Activated CD4-positive, alpha-beta T cell treated with anti-CD3 and anti-CD28 coated beads, Interleukin-2, amount 50 U/mL, for 16 hours (primary cell): Measurements from ENCODE around the gene APH1B.
"Not testable (repeated sequence)": the region's sequence is repeated elsewhere in the genome, so short reads cannot be mapped to it uniquely, and the experiment has no call there.

Experiments used
- DNase-seq: peaks from one replicate; pipeline ENCODE4 v3.0.0-alpha.2; 2020

Gene APH1B

DNA sequence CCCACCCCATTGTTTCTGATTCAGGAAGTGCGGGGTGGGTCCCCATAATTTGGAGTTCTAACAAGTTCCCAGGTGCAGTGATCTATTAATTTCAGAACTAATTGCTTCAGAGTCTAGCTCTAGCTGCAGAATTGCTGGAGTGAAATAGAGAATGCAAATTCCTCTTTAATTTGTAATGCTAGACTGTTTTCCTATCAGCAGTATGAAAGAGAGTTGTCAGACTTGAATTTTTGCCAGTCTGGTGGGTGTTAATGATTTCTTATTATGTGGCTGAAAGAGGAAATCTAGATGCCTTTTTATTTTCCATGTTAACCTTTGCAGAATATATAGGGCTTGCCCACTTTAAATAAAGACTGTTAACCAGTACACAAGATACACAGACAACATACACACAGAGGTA, 23.7 kb downstream of the APH1B start:
- DNase-seq: no peak

DNA sequence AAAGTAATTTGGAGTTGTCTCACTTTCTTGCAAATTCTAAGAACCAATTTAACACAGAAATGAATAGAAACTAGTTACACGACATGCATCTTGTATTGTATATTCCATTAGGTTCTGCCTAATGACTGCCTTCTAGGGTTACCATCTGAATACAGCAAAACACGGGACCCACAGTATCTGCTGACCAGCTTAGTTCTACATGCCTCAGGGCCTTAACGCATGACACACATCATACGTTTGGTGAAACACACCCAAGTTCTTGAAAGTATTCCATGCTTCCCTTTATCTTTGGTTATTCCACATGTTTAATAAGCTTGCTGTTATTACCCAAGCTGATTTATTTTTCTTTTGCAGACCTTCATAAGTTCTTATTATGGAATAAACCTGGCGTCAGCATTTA, 27.9 kb downstream of the APH1B start:
- DNase-seq: no peak

DNA sequence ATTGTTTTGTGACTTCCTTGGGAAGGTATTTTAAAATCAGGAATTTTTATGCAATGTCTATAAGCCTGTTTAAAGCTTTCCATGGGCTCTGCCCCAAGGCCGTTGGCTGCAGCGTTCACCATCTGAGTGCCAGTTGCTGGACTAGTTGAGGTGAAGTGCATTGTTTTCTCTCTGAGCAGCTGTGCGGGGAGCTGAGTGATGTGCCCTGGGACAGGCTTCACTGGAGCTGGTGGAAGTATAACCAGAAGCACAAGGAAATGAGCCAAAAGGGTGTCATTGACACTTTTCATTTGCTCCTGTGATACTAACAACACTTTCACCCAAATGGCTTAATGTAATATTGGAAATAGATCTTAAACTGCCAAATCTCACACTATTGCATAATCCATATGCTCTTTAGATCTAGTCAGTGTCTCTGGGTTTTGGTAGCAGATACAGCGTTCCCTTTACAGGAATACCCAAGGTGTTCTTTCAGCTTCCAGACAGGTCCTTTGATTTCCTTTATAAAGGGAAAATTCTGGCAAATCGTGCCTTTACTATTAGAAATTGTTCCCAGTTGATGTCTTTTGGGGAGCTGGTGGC, 29.2 kb downstream of the APH1B start:
- DNase-seq: no peak

DNA sequence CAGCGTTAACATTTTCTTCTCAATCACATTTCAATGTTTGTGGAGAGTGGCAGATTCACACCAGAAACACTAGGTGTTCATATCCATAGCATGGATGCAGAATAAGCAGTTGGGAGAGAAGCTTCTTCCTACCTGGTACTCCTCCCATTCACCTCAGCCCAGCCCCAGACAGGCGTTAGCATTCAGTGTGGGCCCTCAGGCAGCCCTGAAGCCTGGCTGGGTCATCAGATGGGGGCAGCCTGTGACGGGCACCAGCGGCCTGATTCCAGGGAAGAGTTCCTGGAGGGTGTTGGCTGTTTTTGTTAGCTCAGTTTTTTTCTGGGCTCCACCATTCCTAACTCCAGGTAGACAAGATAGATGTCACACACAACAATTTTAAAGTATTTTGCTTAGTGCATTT, 31.1 kb downstream of the APH1B start:
- DNase-seq: no peak

DNA sequence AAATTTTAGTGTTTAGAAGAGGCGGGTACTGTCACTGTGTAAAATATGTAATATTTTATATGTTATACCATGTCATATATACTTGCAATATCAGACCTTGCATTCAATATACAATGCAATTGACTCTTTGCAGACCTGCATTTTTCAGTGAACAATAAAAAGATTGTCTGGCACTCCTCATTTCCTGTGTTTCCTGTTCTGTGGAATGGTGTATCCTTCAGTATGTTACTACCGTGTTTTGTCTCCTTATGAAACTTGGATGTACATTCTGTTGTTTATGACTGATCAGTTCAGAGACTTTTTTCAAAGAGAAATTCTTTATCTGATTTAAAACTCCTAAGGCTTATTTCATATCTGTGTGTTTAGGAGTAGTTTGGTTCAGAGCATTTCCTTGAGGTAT, 31.5 kb downstream of the APH1B start:
- no peak for DNase-seq

DNA sequence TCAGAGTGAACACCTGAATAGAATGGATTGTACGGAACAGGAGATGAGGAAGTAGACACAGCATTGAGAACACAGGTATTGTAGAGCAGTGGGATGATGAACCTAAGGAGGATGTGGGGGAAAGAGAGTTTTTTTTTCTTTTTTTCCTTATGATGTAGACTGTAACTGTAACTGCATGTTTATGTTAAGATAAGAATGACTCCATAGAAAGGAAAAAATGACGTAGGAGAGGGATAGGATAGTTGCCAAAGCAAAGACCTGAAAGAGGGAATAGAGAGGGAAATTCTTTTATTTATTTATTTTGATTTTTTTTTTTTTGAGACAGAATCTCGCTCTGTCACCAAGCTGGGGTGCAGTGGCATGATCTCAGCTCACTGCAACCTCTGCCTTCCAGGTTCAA, 33.2 kb downstream of the APH1B start:
- no peak for DNase-seq

DNA sequence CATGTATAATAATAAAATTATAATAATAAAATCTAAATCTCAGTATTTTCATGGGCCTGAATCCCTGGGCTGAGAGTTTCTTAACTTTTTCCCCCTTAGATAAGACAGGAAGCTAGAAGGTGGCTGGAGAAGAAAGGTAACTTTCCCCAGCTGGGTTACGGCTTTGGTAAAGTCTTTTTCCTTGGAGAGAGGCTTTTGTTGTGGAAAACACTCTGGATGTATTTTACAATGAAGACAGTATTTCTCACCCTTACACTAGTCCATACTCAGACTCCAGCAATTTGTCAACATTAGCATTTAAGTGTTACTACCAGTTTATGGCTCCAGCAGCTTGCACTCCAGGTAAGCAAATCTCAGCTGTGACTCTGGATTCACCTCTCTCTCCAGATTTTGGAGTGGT, 34.9 kb downstream of the APH1B start:
- no peak for DNase-seq

DNA sequence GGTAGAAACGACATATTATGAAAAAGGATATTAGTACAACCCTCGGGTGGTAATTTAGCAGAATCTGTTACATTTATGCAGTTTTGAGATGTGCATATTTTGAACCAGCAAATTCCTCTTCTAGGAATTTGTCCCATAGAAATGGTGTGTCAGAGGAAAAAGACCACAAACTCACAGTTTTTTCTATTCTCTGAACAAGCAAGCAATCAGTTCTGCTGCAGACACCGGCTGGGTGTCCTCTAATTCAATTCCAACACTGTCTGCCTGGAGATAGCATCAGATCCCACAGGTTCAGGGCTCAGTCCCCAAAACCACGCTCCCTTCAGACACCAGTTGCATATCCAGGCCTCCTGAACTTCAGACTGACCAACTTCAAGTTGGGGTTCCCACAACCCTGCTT, 36.4 kb downstream of the APH1B start:
- DNase-seq: no peak

DNA sequence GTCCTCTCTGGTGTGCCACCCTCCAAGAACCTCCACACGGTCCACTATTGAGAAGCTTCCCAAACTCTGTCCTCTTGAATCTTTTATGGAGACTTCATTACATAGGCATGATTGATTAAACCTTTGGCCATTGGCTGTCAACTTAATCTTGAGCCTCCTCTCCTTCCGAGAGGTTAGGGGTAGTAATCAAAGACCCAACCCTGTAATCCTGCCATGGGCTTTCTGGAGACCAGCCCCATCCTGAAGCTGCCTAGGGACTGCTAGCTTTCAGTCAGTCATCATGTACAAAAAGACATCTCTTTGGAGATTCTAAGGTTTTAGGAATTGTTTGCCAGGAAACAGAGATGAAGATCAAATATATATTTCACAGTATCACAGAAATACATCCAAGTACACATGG, 37.0 kb downstream of the APH1B start:
- DNase-seq: no peak

DNA sequence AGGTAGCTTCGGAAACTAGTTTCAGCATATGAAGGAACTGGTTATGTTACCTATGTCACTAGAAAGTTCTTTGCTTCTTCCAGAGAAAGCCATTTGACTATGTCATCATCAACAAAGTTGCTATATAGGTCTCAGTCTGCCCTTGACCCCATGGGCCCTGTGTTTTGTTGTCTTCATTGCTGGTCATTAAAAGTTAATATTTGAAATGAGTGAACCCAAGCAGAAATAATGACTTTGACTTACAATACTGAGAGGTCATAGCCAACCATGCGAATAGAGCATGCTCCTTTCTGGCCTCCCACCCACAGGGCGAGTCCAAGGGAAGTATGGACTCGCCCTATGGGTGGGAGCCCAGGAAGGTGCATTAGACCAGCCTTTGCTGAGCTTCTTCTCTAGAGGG, 40.9 kb downstream of the APH1B start:
- DNase-seq: no peak

DNA sequence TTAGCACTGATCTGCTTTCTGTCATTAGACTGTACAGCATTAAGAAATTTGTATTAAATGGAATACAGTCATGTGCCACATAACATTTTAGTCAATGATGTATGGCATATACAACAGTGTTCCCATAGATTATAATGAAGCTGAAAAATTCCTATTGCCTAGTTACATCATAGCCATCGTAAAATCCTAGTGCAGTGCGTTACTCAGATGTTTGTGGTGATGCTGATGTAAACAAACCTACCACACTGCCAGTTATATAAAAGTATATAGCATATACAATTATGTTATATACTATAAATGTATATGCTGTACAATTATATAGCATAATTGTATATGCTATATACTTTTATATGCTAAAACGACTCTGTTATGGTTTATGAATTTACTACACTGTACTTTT, 41.7 kb downstream of the APH1B start:
- no peak for DNase-seq

DNA sequence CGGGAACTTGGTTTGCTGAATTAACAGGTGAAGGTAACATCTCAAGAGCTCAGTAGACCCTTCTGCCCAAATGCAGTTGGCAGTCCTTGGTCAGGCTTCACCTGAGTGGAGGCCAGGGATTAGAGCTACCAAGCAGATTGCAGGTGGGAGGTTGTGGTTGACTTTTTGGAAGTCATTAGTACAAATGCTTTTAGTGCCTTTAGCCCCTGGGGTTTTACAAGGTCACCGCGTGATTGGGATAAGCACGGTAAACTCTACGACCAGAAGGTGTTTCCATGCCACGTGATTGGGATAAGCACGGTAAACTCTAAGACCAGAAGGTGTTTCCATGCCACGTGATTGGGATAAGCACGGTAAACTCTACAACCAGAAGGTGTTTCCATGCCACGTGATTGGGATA, 43.0 kb downstream of the APH1B start:
- not testable (repeated sequence) for DNase-seq

DNA sequence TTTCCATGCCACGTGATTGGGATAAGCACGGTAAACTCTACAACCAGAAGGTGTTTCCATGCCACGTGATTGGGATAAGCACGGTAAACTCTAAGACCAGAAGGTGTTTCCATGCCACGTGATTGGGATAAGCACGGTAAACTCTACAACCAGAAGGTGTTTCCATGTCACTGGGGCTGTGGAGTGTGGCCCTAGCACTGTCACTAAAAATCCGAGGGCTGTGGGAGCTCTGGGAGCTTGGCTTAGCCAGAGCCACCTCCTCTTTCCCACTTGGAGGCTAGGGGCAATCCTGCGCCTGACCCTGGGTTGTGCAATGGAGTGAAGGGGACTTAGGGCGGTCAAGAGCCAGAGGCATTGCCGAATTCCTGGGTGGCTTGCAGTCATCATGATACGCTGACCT, 43.6 kb downstream of the APH1B start:
- DNase-seq: not testable (repeated sequence)

DNA sequence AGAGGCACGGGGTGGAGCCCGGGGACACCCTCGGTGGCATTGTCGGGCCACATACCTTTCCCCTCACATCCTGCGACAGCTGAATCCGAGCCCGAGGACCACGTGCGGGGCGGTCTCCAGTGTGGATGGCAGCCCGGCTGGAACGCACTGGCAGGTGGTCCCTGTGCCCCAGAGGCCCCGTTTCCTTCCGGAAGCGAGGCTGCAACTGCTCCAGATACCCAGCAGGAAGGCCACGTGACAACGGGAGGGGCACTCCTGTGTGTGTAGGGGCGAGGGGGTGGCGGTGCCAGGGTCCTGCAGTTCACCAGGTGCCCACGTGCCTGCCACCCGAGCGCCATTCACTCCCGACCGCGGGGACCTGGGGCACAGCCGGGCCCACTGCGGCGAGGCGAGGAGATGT, 44.1 kb downstream of the APH1B start:
- no peak for DNase-seq

DNA sequence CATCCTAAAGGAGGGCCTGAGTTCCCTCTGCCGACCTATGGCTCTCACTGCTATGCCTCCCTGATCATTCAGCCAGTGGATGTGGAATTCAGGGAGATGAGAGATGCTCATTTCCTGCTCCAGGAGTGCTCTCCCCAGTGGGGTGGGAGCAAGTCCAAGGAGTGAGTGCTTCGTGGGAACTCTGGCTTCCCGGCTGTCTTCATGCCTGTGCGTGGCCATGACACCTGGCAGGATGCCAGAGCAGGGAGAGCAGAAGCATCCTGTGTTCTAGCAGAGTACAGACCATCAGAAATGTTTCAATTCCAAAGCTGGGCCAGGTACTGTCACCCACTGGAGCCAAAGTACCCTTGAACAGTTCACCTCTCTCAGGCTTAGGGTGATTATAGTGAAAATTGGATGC, 45.1 kb downstream of the APH1B start:
- no peak for DNase-seq

DNA sequence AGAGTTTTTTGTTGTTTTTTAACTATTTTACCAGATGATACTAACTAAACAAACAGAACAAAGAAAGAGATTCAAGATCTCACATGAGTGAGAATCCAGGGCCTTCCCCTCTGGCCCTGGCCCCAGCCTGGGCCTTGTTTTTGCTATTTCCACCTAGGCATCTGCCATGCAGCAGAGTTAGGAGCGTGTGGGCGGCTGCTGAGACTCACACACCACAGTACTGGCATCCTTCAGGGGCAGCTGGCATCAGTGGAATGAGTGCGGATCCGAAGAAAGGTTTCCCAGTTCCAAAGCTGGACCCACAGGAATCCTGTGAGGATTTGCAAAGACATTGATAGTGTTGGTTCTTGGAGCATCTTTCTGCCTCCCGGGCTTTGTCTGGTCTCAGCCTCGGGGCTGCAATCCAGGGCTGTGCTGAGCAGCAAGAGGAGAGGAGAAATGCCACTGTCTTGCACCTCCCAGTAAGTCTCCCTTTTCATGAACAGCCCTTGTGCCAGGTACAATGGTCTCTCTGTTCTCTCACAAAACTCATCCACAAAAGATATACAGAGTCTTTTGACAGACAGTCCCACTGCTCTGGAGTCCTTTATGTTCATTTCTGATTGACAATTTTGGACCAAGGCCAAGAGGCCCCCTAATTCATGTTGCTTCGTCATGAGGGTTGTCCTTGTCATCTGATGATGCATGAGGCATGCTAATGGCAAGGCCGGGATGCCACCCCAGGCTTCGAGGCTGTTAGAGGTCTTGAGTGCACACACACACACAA, 46.6 kb downstream of the APH1B start:
- no peak for DNase-seq

DNA sequence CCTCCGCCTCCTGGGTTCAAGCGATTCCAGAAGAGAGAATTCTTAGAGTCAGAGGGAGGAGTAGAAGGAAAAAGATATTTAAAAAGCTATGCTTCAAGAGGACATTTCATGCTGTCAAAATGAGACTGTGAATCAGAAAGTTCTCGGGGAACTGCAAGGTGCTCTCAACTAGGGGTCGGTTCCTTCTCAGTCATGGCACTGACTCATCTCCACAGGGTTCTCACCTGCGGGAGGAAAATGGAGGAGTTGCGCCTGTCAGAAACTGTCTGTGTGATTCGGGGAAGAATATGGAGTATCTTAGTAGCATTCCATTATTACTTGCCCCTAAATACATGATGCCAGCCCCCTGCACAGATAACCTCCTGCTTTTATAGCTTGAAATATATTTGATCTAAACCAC, 47.4 kb downstream of the APH1B start:
- DNase-seq: peak; percentile 25

DNA sequence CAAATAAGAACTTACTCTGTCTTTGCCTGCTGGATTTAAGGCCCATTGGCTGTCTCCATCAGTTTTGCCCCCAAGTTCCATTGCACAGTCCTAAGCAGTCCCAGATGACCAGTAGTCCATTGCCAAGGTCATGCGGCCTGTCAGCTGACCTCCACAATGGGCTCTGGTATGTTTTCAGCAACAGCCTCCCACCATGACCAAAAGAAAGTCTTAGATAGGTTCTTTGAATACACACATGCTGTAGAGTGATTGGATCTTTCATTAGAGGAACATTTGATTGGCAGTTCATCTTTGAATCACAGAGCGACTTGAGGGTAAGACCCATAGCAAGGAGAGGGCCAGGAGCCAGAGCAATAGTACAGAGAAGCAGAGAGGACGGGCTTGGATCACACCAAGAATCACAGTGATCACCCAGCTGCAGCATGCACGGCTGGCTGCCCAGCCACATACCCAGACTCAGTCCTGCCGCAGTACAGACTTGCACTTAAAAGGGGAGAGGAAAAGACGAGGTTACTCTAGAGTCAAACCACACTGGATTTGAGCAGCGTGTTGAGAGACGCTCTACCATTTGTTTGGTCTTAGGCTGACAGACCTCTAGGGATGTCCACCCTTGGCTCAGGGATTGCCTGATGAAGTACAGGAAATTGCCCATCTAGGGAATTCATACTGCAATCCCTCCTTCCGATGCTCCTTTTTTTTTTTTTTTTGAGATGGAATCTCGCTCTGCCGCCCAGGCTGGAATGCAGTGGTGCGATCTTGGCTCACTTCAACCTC, 50.4 kb downstream of the APH1B start:
- DNase-seq: no peak

DNA sequence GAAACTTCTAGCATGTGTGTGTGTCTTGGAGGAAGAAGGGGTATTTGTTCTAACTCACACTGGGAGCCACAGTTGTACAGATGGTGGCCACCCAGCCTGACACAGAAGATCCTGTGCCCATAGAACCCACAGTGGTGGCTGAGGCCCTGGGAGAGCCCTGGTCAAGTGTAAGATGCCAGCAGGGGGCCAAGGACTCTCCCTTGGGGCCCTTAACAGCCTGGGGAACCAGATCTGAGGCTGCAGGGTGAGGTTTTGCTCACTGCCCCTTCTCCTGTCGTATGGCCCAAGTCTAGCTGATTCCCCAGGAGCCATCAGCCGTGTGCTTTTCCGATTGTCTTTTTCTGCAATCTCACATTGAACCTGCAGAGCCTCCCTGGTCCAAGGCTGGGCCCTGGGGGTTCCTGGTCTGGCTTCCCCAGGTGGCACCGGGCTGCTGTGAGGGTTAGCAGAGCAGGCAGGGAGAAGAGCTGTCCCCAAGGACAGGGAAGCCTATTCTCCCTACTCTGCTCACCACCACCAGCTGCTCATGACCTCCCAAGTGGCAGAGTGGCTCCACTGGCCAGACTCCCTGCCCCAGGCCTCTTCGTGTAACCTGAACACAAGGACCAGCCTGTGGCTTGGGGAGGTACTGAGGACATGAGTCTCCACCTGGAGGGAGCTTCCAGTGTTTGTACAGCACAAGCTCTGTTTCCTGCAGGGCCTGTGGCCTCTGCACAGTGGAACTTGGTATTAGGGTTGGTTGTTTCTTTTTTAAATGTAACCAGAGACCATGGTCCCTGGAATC, 52.4 kb downstream of the APH1B start:
- no peak for DNase-seq

DNA sequence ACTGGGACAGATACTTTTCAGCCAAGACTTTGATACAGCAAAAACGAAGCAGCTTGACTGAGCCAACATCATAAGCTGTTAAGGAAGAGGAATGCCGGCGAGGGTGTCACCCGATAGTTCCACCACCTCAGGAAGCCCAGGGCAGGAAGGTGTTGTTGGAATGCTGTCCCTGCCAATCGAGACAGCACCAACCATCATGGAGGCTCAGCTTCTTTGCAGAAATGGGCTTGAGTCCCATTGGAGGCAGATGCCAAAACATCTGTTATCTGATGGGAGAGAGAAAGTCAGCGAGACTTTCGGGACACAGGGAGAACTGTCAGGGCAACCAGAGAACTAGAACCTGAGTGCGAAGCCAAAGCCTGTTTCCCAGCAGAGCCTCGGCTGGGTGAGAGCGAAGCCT, 53.5 kb downstream of the APH1B start:
- DNase-seq: no peak

DNA sequence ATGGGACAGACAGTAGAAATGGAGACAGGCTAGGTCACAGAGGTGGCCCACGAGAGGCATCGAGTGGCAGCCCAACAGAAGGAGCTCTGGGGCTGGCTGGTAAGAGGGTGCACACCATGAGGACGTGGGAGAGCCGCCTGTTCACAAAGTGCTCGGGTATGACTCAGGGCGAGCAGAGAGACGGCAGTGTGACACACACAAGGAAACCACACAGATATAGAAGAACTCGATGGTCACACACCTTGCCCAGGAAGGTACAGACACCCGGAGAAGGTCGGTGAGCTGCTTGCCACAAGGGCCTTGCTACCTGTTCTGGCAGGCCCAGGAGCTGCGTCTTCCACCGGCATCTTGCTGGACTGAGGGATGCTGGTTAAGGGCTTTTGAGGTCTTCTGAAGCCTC, 54.1 kb downstream of the APH1B start:
- DNase-seq: peak; percentile 21

DNA sequence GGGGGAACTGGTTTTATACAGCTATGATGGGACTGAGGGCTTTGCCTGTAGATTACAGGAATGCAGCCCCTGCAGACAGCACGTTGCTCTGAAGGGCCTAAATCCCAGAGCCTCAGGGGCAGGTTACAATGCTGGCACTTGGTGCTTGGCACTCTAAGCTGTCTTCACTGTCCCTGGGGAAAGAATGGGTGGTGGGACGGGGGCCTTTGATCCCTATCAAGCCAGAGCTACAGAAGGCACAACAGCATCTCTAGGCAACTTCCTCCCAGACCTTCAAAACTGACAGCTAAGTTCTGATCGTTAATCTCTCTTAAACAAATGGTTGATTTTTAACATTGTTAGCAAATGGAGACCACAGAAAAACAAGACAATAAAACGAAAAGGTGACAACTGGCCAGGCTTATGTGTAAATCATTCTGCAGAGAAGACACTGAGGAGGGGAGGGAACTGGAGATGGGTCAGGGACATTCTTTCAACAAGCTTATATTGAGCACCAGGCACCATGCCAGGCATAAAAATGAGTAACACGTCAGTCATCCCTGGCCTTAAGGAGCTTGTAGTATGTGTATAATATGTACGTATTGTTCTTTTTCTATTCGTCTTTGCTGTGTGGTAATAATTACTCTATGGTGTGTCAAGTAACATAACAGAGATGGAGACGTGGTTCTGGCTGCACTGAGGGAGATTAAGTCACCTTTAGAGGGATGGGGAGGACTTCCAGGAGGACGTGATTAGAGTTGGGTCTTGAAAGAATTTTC, 55.1 kb downstream of the APH1B start:
- DNase-seq: no peak

DNA sequence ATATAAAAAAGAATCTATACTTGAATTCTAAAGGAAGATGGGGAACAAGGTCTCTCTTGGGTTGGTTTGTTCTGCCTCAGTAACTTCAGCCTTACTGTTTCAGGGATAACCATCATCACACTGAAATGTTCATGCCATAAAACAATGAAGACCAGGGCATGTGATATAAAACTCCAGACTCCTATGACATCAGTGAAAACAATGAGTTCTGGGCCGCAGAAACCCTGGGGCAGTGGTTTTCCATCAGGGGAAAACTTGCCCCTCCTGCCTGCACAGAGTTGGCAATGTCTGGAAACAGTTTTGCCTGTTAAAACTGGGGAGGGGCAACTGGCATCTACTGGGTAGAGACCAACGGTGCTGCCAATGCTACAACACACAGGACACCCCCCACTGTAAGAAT, 57.4 kb downstream of the APH1B start:
- DNase-seq: no peak
